Mammary epithelial cell (primary cell): ENCODE data around the gene BRINP1.

Source experiments
- CTCF ChIP-seq, 2 donors: IDR thresholded peaks in 1 of 2; conservative IDR thresholded peaks in 1 of 2; 2 replicates each; pipeline ENCODE4 v1.5.1; 2011 to 2012; ENCODE audit warnings: inconsistent platforms in 2 of 2, low read length in 2 of 2, mild to moderate bottlenecking in 2 of 2, control low read depth in 1 of 2, low read depth in 1 of 2; ENCODE audit not compliant: insufficient read depth in 1 of 2; ENCODE audit errors: extremely low read depth in 1 of 2
- EZH2 ChIP-seq: IDR thresholded peaks from 2 replicates; pipeline ENCODE4 v1.6.1; 2012; ENCODE audit warnings: low read length, inconsistent platforms, borderline replicate concordance

- TF ChIP-seq CTCF (conservative IDR thresholded peaks at IDR 0.05 in 1 of 2, IDR thresholded peaks at IDR 0.05 in 1 of 2; ENCODE audit: extremely low read depth in 1 of 2, insufficient read depth in 1 of 2, low read depth in 1 of 2, low read length in 2 of 2) (peak; percentile 49 to 66), EZH2 (no peak)
Observed at GRCh38 chr9:119289740-119290433, 79.3 kb downstream of the BRINP1 start.
